Activated naive CD4-positive, alpha-beta T cell treated with anti-CD3 and anti-CD28 coated beads, Interleukin-2, amount 50 U/mL, for 72 hours (primary cell): Measurements from ENCODE around the gene DYRK1A. TPM values are rescaled to one million over a fixed set of nuclear protein-coding genes. Genes with fewer than 3 reads are reported as not detected.

ENCODE experiments used
- ATAC-seq, 2 donors: fragments of 150-1000 bp; cut with Tn5 transposase; 2 replicates each; pipeline ENCODE4 v1.10.0; 2021; ENCODE audit warnings: mild to moderate bottlenecking in 2 of 2, moderate library complexity in 2 of 2
- DNase-seq, 2 donors: peaks; one replicate each; pipeline ENCODE4 v3.0.0; 2021 to 2022; ENCODE audit warnings: low spot score in 2 of 2
- H3K27ac Mint-ChIP-seq, 2 donors: one replicate each; pipeline ENCODE4 v1.8.0; 2022; ENCODE audit warnings: mild to moderate bottlenecking in 2 of 2, mixed read lengths in 2 of 2
- H3K36me3 Mint-ChIP-seq, 2 donors: one replicate each; pipeline ENCODE4 v1.8.0; 2022; ENCODE audit warnings: mixed read lengths in 2 of 2
- H3K9me3 Mint-ChIP-seq, 2 donors: one replicate each; pipeline ENCODE4 v1.8.0; 2022; ENCODE audit warnings: mixed read lengths in 2 of 2
- total RNA-seq, 2 donors: library from RNA; stranded (reverse); gene quantifications; one replicate each; pipeline ENCODE4 v1.2.3, GENCODE V29; 2022

The DYRK1A gene
- total RNA-seq, 2 donors from 2014 or later, result 65.5 to 87.9 TPM

DNA sequence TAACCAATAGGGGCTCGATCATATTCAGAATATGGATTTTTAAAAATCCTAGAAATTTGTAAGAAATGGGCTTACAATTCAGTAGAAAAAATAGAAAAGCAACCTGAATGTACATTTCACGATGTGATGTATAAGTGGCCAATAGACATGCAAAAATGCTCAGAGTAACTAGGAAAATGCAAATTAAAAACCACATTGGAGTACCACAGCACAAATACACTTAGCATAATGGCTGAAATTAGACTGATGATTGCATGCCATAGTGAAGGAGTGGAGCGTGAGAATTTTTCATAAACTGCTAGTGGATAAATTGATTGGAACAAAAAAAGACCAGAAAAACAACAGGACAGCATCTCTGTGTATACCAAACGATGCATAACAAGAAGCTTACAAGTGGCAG is 102.3 kb downstream of the DYRK1A start:
- Mint-ChIP-seq H3K36me3 (peaks cover 0 to 35% of the 10 kb centered on the region in 2 donors), H3K27ac (peak overlapping the region in 1 of 2 donors; percentile 32)

DNA sequence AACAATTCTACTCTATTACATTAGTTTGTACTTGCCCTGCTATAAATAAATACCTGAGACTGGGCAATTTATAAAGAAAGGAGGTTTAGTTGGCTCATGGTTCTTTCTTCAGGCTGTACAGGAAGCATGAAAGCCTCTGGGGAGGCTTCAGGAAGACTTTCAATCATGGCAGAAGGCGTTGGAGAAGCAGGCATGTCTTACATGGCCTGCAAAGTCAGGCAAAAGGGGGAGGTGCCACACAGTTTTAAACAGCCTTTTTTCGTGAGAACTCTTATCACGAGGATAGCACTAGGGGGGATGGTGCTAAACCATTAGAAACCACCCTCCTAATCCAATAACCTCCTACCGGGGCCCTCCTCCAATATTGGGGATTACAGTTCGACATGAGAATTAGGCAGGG is 102.9 kb downstream of the DYRK1A start:
- H3K9me3 Mint-ChIP-seq, result peaks cover 0 to 15% of the 10 kb centered on the region in 2 donors
- H3K27ac Mint-ChIP-seq, result peak overlapping the region in 1 of 2 donors; percentile 32
- DNase-seq (no peak), ATAC-seq (no peak)
- H3K36me3 Mint-ChIP-seq, result peaks cover 0 to 35% of the 10 kb centered on the region in 2 donors

More for the DNA sequence above, 102.3 kb downstream of the DYRK1A start:
- DNase-seq, result no peak
- peaks cover 0 to 15% of the 10 kb centered on the region in 2 donors for H3K9me3 Mint-ChIP-seq
- no peak for ATAC-seq

DNA sequence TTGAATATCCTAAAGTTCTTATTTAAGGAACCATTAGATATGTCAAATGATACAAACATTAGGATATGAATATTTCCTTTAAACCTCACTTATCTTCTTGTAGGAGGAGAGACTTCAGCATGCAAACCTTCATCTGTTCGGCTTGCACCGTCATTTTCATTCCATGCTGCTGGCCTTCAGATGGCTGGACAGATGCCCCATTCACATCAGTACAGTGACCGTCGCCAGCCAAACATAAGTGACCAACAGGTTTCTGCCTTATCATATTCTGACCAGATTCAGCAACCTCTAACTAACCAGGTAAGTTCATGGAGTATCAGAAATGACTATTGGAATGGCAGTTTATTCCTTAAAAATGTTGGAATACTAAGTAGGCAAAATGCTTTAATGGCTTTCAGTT is 106.0 kb downstream of the DYRK1A start:
- H3K9me3 Mint-ChIP-seq, result peaks cover 0 to 15% of the 10 kb centered on the region in 2 donors
- peaks cover 0 to 30% of the 10 kb centered on the region in 2 donors for H3K36me3 Mint-ChIP-seq
- no peak for DNase-seq
- no peak for ATAC-seq
- no peak overlapping the region for H3K27ac Mint-ChIP-seq

DNA sequence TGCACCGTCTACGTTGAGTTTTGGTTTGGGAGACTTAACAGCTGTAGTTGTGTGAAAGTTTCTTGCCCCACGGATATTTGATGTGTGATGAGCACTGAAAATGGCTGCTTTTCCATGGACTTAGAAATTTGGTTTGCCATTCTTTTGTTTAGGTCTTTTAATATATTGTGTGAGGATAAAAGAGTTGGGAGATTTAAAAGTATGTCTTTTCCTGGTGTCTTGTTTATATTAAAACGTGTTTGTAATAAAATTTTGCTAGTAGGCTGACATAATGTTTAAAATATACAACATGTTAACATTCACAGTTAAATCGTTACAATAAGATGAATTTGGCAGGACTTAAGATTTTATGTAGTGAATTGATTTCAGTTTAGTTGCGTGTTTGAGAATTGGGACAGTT is 106.9 kb downstream of the DYRK1A start:
- Mint-ChIP-seq H3K9me3 (peaks cover 0 to 12% of the 10 kb centered on the region in 2 donors), H3K27ac (no peak overlapping the region), H3K36me3 (peaks cover 0 to 21% of the 10 kb centered on the region in 2 donors)
- no peak for DNase-seq
- ATAC-seq, result no peak

- peaks cover 0 to 13% of the 10 kb centered on the region in 2 donors for H3K36me3 Mint-ChIP-seq
- DNase-seq (no peak), ATAC-seq (no peak)
- peaks cover 0 to 10% of the 10 kb centered on the region in 2 donors for H3K9me3 Mint-ChIP-seq
- no peak overlapping the region for H3K27ac Mint-ChIP-seq
These were observed 107.8 kb downstream of the DYRK1A start for GRCh38 chr21:37474342-37474741.

- ATAC-seq (no peak), DNase-seq (no peak)
- peaks cover 0 to 10% of the 10 kb centered on the region in 2 donors for H3K9me3 Mint-ChIP-seq
- H3K36me3 Mint-ChIP-seq, result peaks cover 0 to 10% of the 10 kb centered on the region in 2 donors
- H3K27ac Mint-ChIP-seq, result peak overlapping the region in 1 of 2 donors; percentile 2
These were observed 108.8 kb downstream of the DYRK1A start for GRCh38 chr21:37475186-37475868.

GRCh38 chr21:37478794-37479193 is 112.2 kb downstream of the DYRK1A start:
- ATAC-seq, result no peak
- DNase-seq, result no peak
- Mint-ChIP-seq H3K27ac (no peak overlapping the region), H3K9me3 (no peaks in the 10 kb centered on the region), H3K36me3 (peaks cover 5 to 7% of the 10 kb centered on the region in 2 donors)

DNA sequence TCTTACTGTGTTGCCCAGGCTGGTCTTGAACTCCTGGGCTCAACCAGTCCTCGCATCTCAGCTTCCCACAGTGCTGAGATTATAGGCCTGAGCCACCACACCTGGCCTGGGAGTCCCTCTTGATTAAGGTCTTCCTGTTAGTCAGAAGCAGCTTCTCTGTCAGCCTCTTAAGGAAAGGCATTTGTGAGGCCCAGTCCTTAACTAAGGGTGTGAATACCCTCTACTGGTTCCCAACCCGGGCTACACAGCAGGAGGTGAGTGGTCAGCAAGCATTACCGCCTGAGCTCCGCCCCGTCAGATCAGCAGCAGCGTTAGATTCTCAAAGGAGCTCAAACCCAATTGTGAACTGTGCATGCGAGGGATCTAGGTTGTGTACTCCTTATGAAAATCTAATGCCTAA is 117.2 kb downstream of the DYRK1A start:
- H3K9me3 Mint-ChIP-seq, result no peaks in the 10 kb centered on the region
- H3K36me3 Mint-ChIP-seq, result peaks cover 5 to 7% of the 10 kb centered on the region in 2 donors
- ATAC-seq (no peak), DNase-seq (no peak)
- H3K27ac Mint-ChIP-seq, result no peak overlapping the region

DNA sequence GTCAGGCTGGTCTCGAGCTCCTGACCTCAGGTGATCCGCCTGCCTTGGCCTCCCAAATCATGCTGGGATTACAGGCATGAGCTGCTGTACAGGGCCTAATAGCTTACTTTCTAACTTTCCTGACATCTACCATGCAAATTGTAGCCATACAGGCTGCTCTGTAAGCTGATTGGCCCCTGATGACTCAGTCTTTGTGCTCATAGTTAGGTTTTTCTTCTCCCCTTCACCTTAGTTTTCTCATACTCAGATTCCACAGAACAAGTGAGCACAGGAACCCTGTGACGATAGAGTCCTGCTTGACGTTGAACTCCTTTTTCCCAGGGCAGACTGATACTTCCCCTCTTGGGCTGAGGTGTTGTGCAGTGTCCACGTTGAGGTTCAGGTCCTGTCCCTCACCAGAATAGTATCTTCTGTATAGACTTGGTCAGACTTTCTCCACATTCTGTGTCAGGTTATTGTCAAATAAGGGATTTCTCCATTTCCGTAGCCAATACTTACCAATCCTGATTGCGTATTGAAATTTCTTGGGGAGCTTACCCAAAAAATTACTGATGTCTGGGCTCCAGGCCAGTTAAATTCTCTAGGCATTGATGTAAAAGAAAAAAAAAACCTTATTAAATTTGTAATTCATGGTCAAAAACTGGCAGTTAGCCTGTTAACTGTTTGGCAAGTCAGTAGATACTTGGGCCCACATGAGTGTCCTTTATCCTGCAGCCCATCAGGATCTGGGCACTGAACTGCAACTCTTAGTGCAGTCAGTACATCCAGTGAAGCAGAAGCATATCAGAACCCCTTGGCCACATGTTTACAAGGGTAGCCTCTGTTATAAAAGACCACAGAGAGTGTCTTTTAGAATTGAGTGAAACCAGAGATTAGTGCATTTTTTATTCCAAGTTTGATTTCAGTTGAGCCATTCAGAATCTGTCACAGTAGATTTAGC is 118.2 kb downstream of the DYRK1A start:
- Mint-ChIP-seq H3K36me3 (peaks cover 5 to 7% of the 10 kb centered on the region in 2 donors), H3K27ac (no peak overlapping the region), H3K9me3 (no peaks in the 10 kb centered on the region)
- ATAC-seq (no peak), DNase-seq (no peak)

DNA sequence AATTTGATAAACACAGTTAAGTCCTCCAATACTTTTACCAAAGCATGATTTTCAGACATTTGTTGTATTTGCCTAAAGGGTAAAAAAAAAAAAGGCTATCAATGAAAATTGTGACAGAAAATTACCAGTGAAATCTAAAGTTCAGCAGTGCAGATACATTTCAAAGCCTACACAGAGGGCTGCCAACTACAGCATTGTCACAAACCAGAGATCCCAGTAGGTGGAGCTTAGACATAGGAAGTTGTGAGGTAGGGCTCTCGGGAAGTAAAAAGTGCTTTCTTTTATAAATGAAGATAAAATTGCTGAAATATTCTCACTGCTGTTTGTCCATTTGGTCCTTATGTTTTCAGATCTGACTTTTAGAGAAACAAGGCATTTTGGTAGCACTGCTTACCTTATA is 123.0 kb downstream of the DYRK1A start:
- ATAC-seq (no peak), DNase-seq (no peak)
- Mint-ChIP-seq H3K27ac (peak overlapping the region in 1 of 2 donors; percentile 21), H3K36me3 (no peaks in the 10 kb centered on the region), H3K9me3 (no peaks in the 10 kb centered on the region)

DNA sequence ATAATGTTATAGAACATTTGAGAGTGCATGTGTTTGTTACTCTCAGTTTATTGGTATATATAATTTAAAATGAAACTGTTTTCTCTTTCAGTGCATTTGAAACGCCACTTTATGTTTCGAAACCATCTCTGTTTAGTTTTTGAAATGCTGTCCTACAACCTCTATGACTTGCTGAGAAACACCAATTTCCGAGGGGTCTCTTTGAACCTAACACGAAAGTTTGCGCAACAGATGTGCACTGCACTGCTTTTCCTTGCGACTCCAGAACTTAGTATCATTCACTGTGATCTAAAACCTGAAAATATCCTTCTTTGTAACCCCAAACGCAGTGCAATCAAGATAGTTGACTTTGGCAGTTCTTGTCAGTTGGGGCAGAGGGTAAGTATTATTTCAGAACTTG is 123.5 kb downstream of the DYRK1A start:
- no peak overlapping the region for H3K27ac Mint-ChIP-seq
- no peaks in the 10 kb centered on the region for H3K9me3 Mint-ChIP-seq
- no peaks in the 10 kb centered on the region for H3K36me3 Mint-ChIP-seq
- DNase-seq (no peak), ATAC-seq (no peak)

- DNase-seq (no peak), ATAC-seq (no peak)
- H3K27ac Mint-ChIP-seq, result no peak overlapping the region
- peaks cover 0 to 2% of the 10 kb centered on the region in 2 donors for H3K36me3 Mint-ChIP-seq
- no peaks in the 10 kb centered on the region for H3K9me3 Mint-ChIP-seq
These were observed 130.4 kb downstream of the DYRK1A start for GRCh38 chr21:37496972-37497371.

DNA sequence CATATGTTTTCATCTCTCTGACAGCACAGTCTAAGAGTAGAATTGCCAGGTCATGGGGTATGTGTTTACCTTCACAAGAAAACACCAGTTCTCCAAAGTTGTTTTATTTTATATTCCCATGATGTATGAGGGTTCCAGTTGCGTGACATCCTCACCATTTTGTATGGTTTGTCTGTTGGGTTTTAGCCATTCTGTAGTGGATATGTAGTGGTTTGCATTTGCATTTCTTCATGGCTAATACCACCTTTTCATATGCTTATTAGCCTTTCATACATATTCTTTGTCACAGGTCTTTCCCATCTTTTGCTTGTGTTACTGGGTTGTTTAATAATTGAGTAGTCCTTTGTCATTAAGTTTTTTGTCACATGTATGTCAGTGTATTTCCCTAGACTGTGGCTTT is 132.1 kb downstream of the DYRK1A start:
- H3K27ac Mint-ChIP-seq, result no peak overlapping the region
- no peaks in the 10 kb centered on the region for H3K9me3 Mint-ChIP-seq
- ATAC-seq, result no peak
- DNase-seq, result no peak
- peaks cover 0 to 17% of the 10 kb centered on the region in 2 donors for H3K36me3 Mint-ChIP-seq

GRCh38 chr21:37502947-37503346 is 136.4 kb downstream of the DYRK1A start:
- ATAC-seq (no peak), DNase-seq (no peak)
- H3K36me3 Mint-ChIP-seq, result peaks cover 5 to 17% of the 10 kb centered on the region in 2 donors
- H3K9me3 Mint-ChIP-seq, result no peaks in the 10 kb centered on the region
- peak overlapping the region; percentile 32 to 80 for H3K27ac Mint-ChIP-seq

DNA sequence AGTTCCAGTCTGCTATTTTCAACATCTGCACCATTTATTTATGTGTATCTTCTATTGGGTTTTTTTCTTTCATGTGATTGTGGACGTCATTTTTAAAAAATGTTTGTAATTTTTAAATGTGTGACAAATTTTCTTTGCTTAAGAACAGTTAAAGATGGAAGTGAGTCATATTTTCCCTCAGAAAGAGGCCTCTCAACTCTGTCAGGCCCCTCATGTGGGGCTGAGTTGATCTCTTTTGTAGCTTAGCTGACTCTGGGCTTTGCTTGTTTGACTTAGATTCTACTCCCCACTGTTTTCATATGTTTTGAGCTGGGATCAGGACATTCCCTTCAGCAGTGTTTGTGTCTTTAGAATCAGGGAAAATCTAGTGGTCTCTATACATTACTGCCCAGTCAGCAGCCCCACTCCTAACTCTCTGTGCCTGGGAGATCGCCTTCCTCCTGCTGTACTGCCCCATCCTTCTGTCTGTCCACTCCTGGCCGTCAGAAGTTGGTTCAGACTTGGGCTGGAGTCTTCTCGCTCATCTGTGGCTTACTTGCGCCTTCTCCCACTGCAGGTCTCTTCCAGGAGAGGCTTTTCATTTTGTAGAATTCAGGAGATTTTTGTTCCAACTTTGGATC is 137.4 kb downstream of the DYRK1A start:
- Mint-ChIP-seq H3K36me3 (peaks cover 5 to 17% of the 10 kb centered on the region in 2 donors), H3K27ac (peak overlapping the region; percentile 80 to 94), H3K9me3 (no peaks in the 10 kb centered on the region)
- ATAC-seq (peak; percentile 46 to 86), DNase-seq (peak in 1 of 2 donors; percentile 10)

DNA sequence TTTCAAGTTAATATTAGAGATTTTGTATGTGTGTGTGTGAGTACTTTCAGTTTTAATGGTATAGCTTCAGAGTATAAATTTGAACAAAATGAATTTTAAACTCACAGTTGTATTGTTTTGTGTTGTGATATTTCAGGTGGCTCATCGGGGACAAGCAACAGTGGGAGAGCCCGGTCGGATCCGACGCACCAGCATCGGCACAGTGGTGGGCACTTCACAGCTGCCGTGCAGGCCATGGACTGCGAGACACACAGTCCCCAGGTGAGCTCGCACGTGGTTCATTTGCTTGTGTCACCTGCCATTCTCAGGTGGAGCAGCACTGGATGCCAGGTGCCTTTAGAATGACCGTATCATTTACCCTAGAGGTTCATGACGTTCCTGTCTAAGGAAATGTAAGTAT is 139.4 kb downstream of the DYRK1A start:
- DNase-seq (no peak), ATAC-seq (no peak)
- Mint-ChIP-seq H3K27ac (no peak overlapping the region), H3K36me3 (peaks cover 12 to 29% of the 10 kb centered on the region in 2 donors), H3K9me3 (peaks cover 0 to 4% of the 10 kb centered on the region in 2 donors)

GRCh38 chr21:37507716-37508115 is 141.1 kb downstream of the DYRK1A start:
- Mint-ChIP-seq H3K9me3 (peaks cover 0 to 12% of the 10 kb centered on the region in 2 donors), H3K36me3 (peaks cover 21 to 36% of the 10 kb centered on the region in 2 donors), H3K27ac (no peak overlapping the region)
- ATAC-seq (no peak), DNase-seq (no peak)
